ENCODE measurements around the gene BEX3.
"Not testable (repeated sequence)": the region's sequence is repeated elsewhere in the genome, so short reads cannot be mapped to it uniquely, and the experiment has no call there.

BEX3 gene

GRCh38 chrX:103382877-103383276, 6.5 kb downstream of the BEX3 start:
- DNase-seq (ENCODE audit: low read depth, low spot score) = no peak

- no peak for DNase-seq (ENCODE audit: low read depth, low spot score)
Observed at GRCh38 chrX:103384672-103385071, 8.3 kb downstream of the BEX3 start.

GRCh38 chrX:103385283-103385830, 9.0 kb downstream of the BEX3 start:
- not testable (repeated sequence) for DNase-seq (ENCODE audit: low read depth, low spot score)

DNA sequence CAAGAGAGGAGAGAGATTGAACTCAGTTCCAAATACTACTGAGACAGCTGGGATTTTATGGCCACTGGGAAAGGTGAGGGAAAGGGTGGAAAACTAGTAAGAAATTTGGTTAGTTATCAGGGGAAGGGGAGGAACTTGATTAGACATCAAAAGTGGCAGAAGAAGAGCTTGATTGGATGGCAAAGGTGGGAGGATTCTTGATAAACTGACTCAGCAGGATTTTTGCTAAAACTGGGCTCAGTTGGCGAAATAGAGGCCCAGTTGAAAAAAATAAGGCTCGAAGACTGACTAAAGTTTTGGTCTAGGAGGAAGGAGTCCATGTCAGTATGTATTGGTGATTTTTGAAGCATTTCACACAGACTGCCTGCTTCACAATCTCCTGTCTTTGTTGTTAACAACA, 10.0 kb downstream of the BEX3 start:
- no peak for DNase-seq (ENCODE audit: low read depth, low spot score)

DNA sequence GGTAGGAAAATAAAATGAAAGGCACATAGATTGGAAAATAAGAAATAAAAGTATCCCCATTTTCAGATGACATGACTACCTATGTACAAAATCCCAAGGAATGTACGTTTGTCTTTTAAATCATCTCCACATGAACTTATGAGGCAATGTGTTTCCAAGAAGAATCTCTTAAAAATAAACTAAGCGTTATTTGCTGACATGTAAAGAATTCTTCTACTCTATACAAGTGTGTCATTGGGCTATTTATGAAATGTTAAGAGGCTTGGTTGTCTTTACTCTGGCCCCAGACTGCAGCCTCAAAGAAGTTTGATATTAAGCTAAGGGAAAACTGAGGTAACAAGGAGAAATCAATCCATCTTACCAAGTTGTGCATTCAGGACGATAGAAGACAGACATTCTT, 17.1 kb downstream of the BEX3 start:
- DNase-seq (ENCODE audit: low read depth, low spot score) = no peak

DNA sequence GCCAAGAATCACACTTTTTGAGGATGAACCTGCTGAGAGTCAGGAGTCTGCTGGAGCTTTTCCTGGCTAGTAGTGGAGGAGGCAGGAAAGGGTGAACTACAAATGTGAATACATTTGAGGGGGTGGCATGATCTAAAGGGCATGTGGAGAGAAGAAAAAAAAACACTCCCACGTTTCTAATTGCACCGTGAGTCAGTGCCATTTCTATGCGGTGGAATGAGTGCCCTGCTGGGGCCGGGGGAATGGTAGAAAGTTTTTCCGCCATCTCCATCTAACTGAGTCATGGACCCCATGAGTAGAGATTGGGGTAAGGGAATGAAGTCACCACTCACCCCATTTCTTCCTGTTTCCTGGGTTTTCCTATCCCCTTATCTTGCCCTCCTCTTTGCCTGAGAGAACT, 19.8 kb downstream of the BEX3 start:
- no peak for DNase-seq (ENCODE audit: low read depth, low spot score)

GRCh38 chrX:103396660-103397059, 20.3 kb downstream of the BEX3 start:
- DNase-seq (ENCODE audit: low read depth, low spot score) = no peak

GRCh38 chrX:103397707-103398106, 21.4 kb downstream of the BEX3 start:
- no peak for DNase-seq (ENCODE audit: low read depth, low spot score)

DNA sequence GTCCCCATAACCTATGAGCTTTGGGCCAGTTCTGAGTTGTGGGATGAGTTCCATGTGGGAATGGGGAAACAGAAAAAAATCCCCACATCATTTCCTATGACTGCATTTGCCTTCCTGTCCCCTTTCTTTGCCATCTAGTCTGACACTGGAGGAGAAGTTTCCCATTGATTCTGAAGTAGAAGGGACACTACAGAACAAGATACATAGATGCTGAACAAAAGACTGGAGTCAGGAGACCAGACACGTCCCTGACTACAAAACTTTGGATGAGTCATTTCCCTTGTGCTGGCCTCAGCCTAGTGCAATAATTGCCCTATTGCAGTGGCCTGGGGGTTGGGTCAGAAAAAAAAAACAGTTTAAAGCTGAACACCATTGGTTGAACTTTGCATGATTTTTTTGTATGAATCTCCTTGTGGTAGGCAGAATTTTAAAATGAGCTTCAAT, 22.1 kb downstream of the BEX3 start:
- DNase-seq (ENCODE audit: low read depth, low spot score) = no peak

DNA sequence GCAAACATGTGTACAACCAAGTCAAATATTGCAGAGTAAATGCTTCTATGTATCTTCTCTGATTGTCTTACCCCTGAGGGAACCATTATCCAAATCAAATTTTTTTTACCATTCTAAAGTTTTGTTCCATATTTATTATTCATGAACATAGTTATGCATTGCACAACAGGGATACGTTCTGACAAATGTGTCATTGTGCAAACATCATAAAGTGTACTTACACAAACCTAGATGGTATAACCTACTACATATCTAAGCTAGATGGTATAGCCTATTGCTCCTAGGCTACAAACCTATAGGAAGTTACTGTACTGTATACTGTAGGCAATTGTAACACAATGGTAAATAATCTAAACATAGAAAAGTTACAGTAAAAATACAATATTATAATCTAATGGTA, 23.4 kb downstream of the BEX3 start:
- no peak for DNase-seq (ENCODE audit: low read depth, low spot score)

DNA sequence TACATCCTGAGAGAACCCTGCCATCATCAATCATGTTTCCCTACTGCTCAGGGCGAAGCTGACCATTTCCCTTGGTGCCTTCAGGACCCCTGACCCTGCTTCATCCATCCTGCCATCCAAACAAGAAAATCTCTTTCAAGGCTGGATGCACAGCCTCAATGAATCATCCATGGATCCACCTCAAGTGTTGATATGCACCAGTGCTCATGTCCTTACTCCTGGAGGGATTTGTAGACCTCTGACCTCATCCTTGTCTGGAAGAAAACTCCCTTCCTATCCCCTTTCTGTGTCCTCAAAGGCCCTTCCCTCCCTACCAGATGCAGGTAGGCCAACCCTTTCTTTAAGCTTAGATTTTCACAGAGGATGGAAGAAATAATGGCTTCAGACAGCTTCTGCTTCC, 24.6 kb downstream of the BEX3 start:
- DNase-seq (ENCODE audit: low read depth, low spot score) = no peak

DNA sequence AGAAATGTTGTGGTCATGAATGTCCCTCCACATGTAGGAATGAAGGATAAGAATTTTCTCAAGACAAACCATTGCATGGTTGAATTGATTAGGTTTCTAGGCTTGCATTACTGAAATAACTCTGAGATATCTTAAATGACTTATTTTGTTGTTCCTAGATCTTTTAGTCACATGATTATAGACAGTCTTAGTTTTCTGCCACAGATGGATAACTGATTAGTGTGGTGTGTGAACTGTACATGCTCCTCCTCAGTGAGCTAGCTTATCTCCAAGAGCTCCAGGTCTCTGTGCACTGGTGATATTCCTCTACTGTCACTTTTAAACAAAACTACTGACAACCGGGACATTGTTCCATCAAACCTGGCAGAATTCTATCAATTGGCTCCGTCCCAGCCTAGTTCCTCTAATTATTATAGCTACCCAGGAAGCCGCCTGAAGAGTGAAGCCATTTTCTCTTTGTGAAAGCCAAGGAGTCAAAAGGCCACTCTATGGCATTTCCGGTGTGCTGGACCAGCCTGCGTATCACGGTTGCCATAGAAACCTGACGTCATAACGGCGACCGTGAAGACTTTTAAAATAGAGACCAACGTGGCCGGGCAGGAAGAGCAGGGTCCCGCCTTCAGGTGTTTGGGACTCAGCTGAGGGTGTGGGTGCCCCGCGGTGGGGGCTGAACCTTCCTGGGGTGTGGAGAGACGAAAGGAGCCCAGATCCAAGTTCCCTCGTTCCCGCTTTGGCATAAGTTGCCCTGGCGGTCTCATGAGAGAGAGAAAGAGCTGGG, 28.1 kb downstream of the BEX3 start:
- DNase-seq (ENCODE audit: low read depth, low spot score) = no peak

GRCh38 chrX:103405009-103405333, 28.6 kb downstream of the BEX3 start:
- DNase-seq (ENCODE audit: low read depth, low spot score) = no peak

GRCh38 chrX:103406256-103406655, 29.9 kb downstream of the BEX3 start:
- no peak for DNase-seq (ENCODE audit: low read depth, low spot score)

GRCh38 chrX:103407776-103408175, 31.4 kb downstream of the BEX3 start:
- no peak for DNase-seq (ENCODE audit: low read depth, low spot score)

- DNase-seq (ENCODE audit: low read depth, low spot score) = not testable (repeated sequence)
Observed at GRCh38 chrX:103411721-103412120, 35.4 kb downstream of the BEX3 start.

- no peak for DNase-seq (ENCODE audit: low read depth, low spot score)
Observed at GRCh38 chrX:103413705-103414387, 37.5 kb downstream of the BEX3 start.

- no peak for DNase-seq (ENCODE audit: low read depth, low spot score)
Observed at GRCh38 chrX:103414561-103414960, 38.2 kb downstream of the BEX3 start.

GRCh38 chrX:103415068-103415467, 38.7 kb downstream of the BEX3 start:
- no peak for DNase-seq (ENCODE audit: low read depth, low spot score)

GRCh38 chrX:103415528-103415927, 39.2 kb downstream of the BEX3 start:
- no peak for DNase-seq (ENCODE audit: low read depth, low spot score)

GRCh38 chrX:103417370-103417769, 41.0 kb downstream of the BEX3 start:
- no peak for DNase-seq (ENCODE audit: low read depth, low spot score)

DNA sequence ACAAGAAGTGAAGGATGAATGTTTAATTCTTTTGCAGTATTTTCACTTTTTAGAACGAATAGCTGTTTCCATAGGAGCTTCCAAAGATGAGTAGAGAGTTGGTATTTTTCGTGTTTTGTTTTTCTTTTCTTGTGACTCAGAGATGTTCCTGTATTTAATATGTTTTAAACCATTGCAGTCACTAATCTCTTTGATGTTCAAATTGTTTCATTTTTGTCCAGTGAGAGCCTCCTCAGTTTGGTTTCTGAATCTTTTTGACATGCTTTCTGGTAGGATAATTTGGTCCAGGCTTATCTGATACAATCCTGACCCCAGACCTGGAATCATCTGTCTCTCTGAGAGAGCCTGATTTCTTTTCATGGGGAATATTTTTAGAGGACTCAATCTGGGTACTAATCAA, 41.6 kb downstream of the BEX3 start:
- no peak for DNase-seq (ENCODE audit: low read depth, low spot score)

GRCh38 chrX:103418811-103419340, 42.5 kb downstream of the BEX3 start:
- DNase-seq (ENCODE audit: low read depth, low spot score) = no peak
